ENCODE measurements around the gene EEIG1.

The EEIG1 gene

DNA sequence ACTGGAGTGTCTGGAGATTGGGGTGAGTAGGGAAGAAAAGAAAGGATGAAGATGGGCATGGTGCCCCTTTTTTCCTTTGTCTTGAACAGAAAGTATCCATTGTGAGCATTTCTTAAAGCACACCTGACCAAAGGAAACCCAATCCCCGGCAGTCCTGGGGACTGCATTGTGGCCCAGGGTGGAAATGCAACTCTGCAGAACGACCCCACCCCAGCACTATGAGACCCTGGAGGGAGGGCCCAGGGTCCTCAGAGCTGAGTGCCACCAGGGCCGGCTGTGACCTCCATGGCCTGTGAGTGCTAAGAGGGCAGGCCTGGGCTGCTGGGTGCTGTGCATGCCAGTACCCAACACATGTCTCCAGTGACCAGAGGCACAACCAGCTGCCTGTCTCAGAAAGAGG is 18.5 kb downstream of the EEIG1 start:
- Histone ChIP-seq H3K27me3 (ENCODE audit: control insufficient read depth, insufficient read depth, low read length) (no peaks in the 10 kb centered on the region), H3K36me3 (ENCODE audit: control insufficient read depth, low read depth, low read length) (no peaks in the 10 kb centered on the region), H3K9me3 (ENCODE audit: control insufficient read depth, low read depth, low read length) (no peaks in the 10 kb centered on the region), H3K27ac (ENCODE audit: low read length) (no peak overlapping the region), H3K4me1 (ENCODE audit: control insufficient read depth, low read depth, low read length) (peaks cover 8% of the 10 kb centered on the region), H3K4me3 (ENCODE audit: low read length) (no peak overlapping the region), H3K9ac (ENCODE audit: low read length) (no peak overlapping the region)

DNA sequence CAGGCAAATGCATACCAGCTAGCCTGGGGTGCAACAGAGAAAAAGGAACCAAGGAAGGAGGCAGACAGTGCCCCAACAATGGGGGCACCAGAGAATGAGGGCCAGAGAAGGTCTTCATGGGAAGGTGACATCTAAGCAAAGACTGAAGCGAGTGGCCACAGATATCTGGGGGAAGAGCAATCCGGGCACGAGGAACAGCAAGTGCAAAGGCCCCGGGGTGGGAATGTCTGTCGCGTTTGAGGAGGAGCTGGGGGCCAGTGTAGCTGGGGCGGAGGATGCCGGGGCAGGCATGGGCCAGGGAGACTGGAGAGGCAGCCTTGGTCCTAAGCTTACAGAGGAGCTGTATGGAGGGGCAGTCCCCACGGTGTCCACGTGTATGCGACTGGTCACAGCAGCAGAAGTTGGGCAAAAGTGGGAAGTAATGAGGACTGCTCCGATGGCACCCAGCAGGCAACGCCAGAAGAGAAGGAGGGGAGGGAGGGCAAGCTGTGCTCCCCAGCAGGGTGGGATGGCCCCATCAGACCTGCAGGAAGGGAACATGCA is 19.1 kb downstream of the EEIG1 start:
- Histone ChIP-seq H3K36me3 (ENCODE audit: control insufficient read depth, low read depth, low read length) (no peaks in the 10 kb centered on the region), H3K27me3 (ENCODE audit: control insufficient read depth, insufficient read depth, low read length) (no peaks in the 10 kb centered on the region), H3K9ac (ENCODE audit: low read length) (no peak overlapping the region), H3K4me1 (ENCODE audit: control insufficient read depth, low read depth, low read length) (peaks cover 8% of the 10 kb centered on the region), H3K4me3 (ENCODE audit: low read length) (no peak overlapping the region), H3K9me3 (ENCODE audit: control insufficient read depth, low read depth, low read length) (no peaks in the 10 kb centered on the region), H3K27ac (ENCODE audit: low read length) (no peak overlapping the region)

DNA sequence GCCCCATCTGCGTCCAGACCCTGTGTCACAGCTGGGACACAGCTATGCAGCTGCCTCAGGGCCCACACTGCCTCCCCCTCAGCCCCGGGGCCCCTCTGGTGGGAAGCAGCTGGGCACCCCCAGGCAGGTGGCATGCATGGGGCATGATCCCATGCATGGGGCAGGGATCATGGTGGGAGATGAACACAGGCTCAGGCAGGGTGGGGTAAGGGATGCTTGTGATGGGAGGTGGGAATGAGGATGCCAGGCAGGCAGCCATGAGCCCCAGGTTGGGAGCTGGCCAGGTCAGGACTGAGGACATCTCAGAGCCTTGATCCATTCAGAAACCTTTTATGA is 19.7 kb downstream of the EEIG1 start:
- Histone ChIP-seq H3K36me3 (ENCODE audit: control insufficient read depth, low read depth, low read length) (no peaks in the 10 kb centered on the region), H3K9ac (ENCODE audit: low read length) (no peak overlapping the region), H3K4me1 (ENCODE audit: control insufficient read depth, low read depth, low read length) (peaks cover 8% of the 10 kb centered on the region), H3K4me3 (ENCODE audit: low read length) (no peak overlapping the region), H3K9me3 (ENCODE audit: control insufficient read depth, low read depth, low read length) (no peaks in the 10 kb centered on the region), H3K27me3 (ENCODE audit: control insufficient read depth, insufficient read depth, low read length) (no peaks in the 10 kb centered on the region), H3K27ac (ENCODE audit: low read length) (no peak overlapping the region)

DNA sequence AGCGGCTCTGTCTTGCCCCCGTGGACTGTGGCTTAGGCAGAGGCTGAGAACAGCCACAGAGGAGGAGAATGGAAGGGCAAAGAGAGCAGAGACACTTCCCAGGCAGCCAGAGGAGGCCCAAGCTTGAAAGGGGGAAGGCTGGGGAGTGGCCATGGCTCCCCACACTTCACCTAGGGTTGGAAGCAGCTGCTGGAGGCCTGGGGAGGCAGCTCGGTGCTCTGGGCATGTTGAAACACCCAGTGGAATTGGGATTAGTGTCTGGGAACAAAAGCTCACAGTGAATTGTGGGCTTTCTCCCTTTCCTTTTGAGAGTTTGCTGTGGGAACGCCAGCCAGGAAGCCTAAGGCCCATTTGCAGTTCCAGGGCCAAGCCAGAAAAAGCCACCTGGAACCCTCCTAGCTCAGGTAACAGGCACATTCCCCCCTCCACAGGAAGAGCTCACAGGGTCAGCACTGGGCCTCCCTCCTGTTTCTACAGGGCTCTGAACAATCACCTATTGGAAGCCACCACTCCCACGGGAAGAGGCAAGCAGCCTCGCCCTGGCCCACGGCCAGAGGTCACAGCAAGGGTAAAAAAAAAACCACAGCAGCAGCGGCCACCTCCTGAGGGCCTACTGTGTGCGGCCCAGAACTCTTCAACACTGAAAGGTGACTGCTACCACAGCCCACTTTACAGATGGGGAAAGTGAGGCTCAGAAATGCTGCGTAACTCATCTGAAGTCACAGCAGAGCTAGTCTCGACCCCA is 20.2 kb downstream of the EEIG1 start:
- Histone ChIP-seq H3K9ac (ENCODE audit: low read length) (no peak overlapping the region), H3K27ac (ENCODE audit: low read length) (no peak overlapping the region), H3K27me3 (ENCODE audit: control insufficient read depth, insufficient read depth, low read length) (no peaks in the 10 kb centered on the region), H3K4me1 (ENCODE audit: control insufficient read depth, low read depth, low read length) (peaks cover 8% of the 10 kb centered on the region), H3K4me3 (ENCODE audit: low read length) (no peak overlapping the region), H3K36me3 (ENCODE audit: control insufficient read depth, low read depth, low read length) (no peaks in the 10 kb centered on the region), H3K9me3 (ENCODE audit: control insufficient read depth, low read depth, low read length) (no peaks in the 10 kb centered on the region)

DNA sequence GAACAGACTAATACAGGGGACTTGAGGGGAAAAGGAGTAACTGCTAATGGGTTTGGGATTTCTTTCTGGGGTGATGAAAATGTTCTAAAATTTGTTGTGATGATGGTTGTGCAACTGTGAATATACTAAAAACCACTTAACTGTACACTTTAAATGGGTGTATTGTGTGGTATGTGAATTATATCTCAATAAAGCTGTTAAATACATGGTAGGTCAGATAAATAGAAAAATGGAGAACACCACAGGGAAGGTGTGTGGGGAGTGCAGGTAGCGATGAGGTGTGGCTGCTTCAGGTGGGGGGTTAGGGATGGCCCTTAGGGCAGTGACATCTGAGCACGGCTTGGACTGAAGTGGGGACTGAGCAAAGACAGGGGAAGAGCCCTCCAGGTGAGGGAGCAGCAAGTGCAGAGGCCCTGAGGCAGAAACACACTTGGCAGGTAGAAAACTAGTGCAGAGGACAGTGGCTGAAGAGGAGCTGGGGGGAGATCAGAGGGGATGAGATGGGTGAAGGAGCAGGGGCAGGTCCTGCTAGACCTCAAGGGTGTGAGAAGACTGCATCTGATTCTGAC is 20.9 kb downstream of the EEIG1 start:
- H3K27ac ChIP-seq (ENCODE audit: low read length): no peak overlapping the region
- H3K36me3 ChIP-seq (ENCODE audit: control insufficient read depth, low read depth, low read length): no peaks in the 10 kb centered on the region
- peaks cover 3% of the 10 kb centered on the region for H3K4me1 ChIP-seq (ENCODE audit: control insufficient read depth, low read depth, low read length)
- no peaks in the 10 kb centered on the region for H3K9me3 ChIP-seq (ENCODE audit: control insufficient read depth, low read depth, low read length)
- H3K9ac ChIP-seq (ENCODE audit: low read length): no peak overlapping the region
- no peaks in the 10 kb centered on the region for H3K27me3 ChIP-seq (ENCODE audit: control insufficient read depth, insufficient read depth, low read length)
- H3K4me3 ChIP-seq (ENCODE audit: low read length): no peak overlapping the region

DNA sequence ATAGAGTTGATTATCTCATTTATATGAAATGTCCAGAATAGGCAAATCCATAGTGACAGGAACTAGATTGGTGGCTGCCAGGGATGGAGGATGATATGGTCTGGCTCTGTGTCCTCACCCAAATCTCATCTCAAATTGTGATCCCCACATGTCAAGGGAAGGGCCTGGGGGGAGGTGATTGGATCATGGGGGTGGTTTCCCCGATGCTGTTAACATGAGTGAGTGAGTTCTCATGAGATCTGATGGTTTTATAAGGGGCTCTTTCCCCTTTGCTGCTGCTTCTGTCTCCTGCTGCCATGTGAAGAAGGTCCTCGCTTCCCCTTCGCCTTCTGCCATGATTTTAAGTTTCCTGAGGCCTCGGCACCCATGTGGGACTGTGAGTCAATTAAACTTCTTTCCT is 21.4 kb downstream of the EEIG1 start:
- Histone ChIP-seq H3K9ac (ENCODE audit: low read length) (no peak overlapping the region), H3K27ac (ENCODE audit: low read length) (no peak overlapping the region), H3K36me3 (ENCODE audit: control insufficient read depth, low read depth, low read length) (no peaks in the 10 kb centered on the region)

DNA sequence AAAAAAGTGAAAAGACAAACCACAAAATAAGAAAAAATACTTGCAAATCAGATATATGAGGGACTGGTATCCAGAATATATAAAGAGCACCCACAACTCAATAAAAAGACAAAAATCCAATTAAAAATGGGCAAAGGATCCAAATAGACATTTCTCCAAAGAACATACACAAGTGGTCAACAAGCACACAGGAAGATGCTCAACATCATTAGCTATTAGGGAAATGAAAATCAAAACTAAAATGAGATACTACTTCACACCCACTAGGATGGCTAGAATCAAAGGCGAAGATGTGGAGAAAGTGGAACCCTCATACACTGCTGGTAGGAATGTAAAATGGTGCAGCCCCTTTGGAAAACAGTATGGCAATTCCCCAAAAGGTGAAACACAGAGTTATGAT is 22.1 kb downstream of the EEIG1 start:
- H3K9me3 ChIP-seq (ENCODE audit: control insufficient read depth, low read depth, low read length): no peaks in the 10 kb centered on the region
- no peak overlapping the region for H3K9ac ChIP-seq (ENCODE audit: low read length)
- H3K4me3 ChIP-seq (ENCODE audit: low read length): no peak overlapping the region
- H3K27me3 ChIP-seq (ENCODE audit: control insufficient read depth, insufficient read depth, low read length): no peaks in the 10 kb centered on the region
- H3K4me1 ChIP-seq (ENCODE audit: control insufficient read depth, low read depth, low read length): peaks cover 3% of the 10 kb centered on the region
- no peak overlapping the region for H3K27ac ChIP-seq (ENCODE audit: low read length)
- H3K36me3 ChIP-seq (ENCODE audit: control insufficient read depth, low read depth, low read length): no peaks in the 10 kb centered on the region

More for the DNA sequence above, 21.4 kb downstream of the EEIG1 start:
- no peaks in the 10 kb centered on the region for H3K27me3 ChIP-seq (ENCODE audit: control insufficient read depth, insufficient read depth, low read length)
- H3K4me1 ChIP-seq (ENCODE audit: control insufficient read depth, low read depth, low read length): peaks cover 3% of the 10 kb centered on the region
- H3K9me3 ChIP-seq (ENCODE audit: control insufficient read depth, low read depth, low read length): no peaks in the 10 kb centered on the region
- H3K4me3 ChIP-seq (ENCODE audit: low read length): no peak overlapping the region

DNA sequence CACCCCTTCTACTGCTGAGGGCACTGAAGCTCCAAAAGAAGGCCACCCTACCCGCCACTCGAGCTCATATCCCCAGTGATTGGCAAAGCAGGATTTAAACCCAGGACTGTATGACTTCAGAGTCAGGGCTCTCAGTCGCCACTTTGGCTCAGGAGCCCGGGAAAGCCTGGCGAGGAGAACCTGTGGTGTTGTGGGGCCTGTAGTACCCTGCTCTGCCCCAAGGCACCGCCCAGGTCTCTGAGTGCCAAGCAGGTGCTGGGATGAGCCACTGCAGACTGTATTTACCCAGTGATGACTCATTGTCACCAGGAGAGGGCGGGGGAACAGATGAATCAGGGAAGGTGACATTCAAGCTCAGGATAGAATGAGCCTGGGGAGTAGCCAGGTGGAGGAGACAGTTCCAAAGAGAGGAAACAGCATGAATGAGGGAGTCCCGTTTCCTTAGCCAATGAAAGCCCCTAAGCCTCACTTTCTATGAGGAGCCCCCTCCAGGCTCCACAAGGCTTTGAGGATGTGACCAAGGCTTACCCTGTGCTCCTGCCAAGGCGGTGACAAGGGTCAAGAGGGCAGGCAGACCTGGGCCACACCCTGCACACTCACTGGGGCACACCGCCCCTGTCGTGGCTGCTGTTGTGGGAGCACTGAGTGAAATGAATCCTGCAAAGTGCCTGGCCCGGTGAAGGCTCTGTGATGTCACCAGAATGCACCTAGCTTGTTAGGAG is 25.3 kb downstream of the EEIG1 start:
- Histone ChIP-seq H3K36me3 (ENCODE audit: control insufficient read depth, low read depth, low read length) (no peaks in the 10 kb centered on the region), H3K4me3 (ENCODE audit: low read length) (no peak overlapping the region), H3K27ac (ENCODE audit: low read length) (no peak overlapping the region), H3K27me3 (ENCODE audit: control insufficient read depth, insufficient read depth, low read length) (no peaks in the 10 kb centered on the region), H3K4me1 (ENCODE audit: control insufficient read depth, low read depth, low read length) (no peaks in the 10 kb centered on the region), H3K9me3 (ENCODE audit: control insufficient read depth, low read depth, low read length) (no peaks in the 10 kb centered on the region), H3K9ac (ENCODE audit: low read length) (no peak overlapping the region)

DNA sequence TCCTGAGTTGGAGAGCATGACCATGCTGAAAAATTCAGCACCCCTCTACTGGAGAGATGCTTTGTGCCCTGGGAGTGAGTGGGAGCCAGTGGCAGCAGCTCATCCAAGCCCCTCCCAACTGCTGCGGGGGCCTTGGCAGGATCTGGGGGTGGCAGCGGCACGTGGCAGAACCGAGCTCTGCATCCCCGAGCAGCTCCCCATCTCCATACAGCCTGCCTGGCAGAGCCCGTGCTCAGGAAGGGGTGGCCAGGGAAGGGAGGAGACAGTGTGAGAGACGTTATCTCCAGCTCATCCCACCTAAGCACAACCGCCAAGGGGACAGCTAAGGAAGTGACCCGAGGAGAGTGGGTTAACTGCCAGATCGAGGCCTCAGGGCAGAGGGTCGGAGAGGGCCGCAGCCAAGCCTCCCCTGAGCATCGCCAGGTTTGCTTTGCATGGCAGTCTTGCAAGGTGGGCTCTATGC is 25.9 kb downstream of the EEIG1 start:
- no peak overlapping the region for H3K4me3 ChIP-seq (ENCODE audit: low read length)

DNA sequence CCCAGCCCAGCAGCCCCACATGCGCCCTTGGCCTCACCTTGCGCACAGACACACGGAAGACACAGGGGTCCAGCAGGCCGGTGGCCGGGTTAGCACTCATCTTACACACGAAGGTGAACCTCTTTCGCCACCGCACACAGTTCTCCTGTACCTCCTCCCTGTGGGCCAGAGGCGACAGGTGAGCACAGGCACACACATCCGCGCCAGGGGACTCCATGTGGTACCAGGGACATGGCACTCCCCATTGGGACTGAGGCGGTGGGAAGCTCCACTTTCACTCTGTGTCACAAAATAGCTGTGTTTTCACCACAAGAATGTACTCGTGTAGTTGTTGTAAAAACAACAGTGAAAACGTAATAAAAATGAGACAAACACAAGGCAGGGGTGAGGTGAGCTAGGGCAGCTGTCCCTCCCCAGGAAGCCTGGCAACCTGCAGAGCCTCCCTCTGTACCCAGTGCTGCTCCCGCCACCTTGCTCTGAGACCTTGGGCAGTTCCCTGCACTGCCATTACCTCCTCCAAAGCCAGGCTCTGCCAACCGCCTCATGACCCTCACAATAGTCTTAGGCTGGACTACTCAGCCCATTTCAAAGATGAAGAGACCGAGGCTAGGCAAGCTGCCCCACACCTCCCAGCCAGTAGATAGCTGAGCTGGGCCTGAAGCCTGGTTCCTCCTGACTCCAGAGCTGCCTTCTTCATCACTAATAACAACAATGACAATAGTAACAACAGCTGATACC is 26.9 kb downstream of the EEIG1 start:
- H3K9me3 ChIP-seq (ENCODE audit: control insufficient read depth, low read depth, low read length): no peaks in the 10 kb centered on the region
- H3K4me3 ChIP-seq (ENCODE audit: low read length): no peak overlapping the region
- H3K9ac ChIP-seq (ENCODE audit: low read length): no peak overlapping the region
- no peaks in the 10 kb centered on the region for H3K36me3 ChIP-seq (ENCODE audit: control insufficient read depth, low read depth, low read length)
- no peaks in the 10 kb centered on the region for H3K27me3 ChIP-seq (ENCODE audit: control insufficient read depth, insufficient read depth, low read length)
- no peaks in the 10 kb centered on the region for H3K4me1 ChIP-seq (ENCODE audit: control insufficient read depth, low read depth, low read length)
- H3K27ac ChIP-seq (ENCODE audit: low read length): no peak overlapping the region

More for the DNA sequence above, 25.9 kb downstream of the EEIG1 start:
- Histone ChIP-seq H3K9ac (ENCODE audit: low read length) (no peak overlapping the region), H3K36me3 (ENCODE audit: control insufficient read depth, low read depth, low read length) (no peaks in the 10 kb centered on the region), H3K27ac (ENCODE audit: low read length) (no peak overlapping the region), H3K4me1 (ENCODE audit: control insufficient read depth, low read depth, low read length) (no peaks in the 10 kb centered on the region), H3K9me3 (ENCODE audit: control insufficient read depth, low read depth, low read length) (no peaks in the 10 kb centered on the region), H3K27me3 (ENCODE audit: control insufficient read depth, insufficient read depth, low read length) (no peaks in the 10 kb centered on the region)

DNA sequence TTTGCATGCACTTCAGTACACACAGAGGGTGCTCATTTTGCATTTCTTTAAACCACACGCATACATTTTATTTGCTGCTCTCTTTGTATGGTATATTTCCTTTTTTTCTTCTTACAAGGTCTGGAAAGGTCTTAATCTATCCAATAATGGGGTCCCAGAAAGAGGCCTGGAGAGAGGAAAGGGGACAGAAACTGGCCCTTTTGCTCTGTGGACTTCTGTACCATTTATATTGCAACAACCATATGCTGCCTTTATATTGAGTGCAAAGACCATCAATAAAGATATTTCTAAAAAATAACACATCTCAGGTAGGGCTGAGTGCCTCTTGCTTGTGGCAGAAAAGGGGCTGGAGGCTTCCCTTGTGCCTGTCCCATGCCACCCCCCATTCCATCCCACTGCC is 27.6 kb downstream of the EEIG1 start:
- no peak overlapping the region for H3K27ac ChIP-seq (ENCODE audit: low read length)
- no peak overlapping the region for H3K9ac ChIP-seq (ENCODE audit: low read length)
- H3K9me3 ChIP-seq (ENCODE audit: control insufficient read depth, low read depth, low read length): no peaks in the 10 kb centered on the region
- H3K4me3 ChIP-seq (ENCODE audit: low read length): no peak overlapping the region
- no peaks in the 10 kb centered on the region for H3K4me1 ChIP-seq (ENCODE audit: control insufficient read depth, low read depth, low read length)
- H3K36me3 ChIP-seq (ENCODE audit: control insufficient read depth, low read depth, low read length): no peaks in the 10 kb centered on the region
- no peaks in the 10 kb centered on the region for H3K27me3 ChIP-seq (ENCODE audit: control insufficient read depth, insufficient read depth, low read length)
